Measurements from ENCODE around the gene ZNF536. TPM values are rescaled to one million over a fixed set of nuclear protein-coding genes. Genes with fewer than 3 reads are reported as not detected.

The ZNF536 gene
- total and polyA plus RNA-seq, 10 of the 15 experiments (the other 5 are each of a cell fraction or from before 2014, with no cell fraction given) = not detected

DNA sequence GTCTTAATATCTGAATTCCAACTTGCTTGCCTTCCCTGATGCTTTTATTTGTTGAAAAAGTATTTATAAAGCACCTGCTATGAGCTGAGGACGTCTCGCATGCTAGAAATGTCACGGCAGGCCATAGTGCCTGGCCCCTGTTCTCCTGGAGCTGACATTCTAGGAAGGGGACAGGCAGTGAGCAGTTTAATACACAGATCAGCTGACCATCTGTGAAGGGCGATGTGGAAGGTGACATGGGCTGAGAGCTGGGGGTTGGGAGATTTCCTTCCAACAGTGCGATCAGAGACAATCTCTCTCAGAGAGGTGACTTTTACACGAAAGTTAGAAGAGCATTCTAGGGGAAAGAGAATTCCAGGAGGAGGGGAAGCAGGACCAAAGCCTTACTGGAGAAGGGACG lies 153.2 kb downstream of the ZNF536 start:
- Histone ChIP-seq H3K27ac (ENCODE audit: control insufficient read depth, insufficient read depth) (no peak overlapping the region), H4K20me1 (ENCODE audit: control insufficient read depth, insufficient read depth) (no peaks in the 10 kb centered on the region), H2AFZ (ENCODE audit: control insufficient read depth, low read depth, low read length) (no peak overlapping the region), H3K79me2 (ENCODE audit: control insufficient read depth, insufficient read depth, low read length) (no peaks in the 10 kb centered on the region), H3K4me2 (ENCODE audit: control insufficient read depth, insufficient read depth) (no peak overlapping the region), H3K4me3 (no peak overlapping the region), H3K27me3 (replicated peaks in 1 of 2; ENCODE audit: control insufficient read depth in 2 of 2, insufficient read depth in 2 of 2, low read length in 1 of 2) (no peaks in the 10 kb centered on the region), H3K9me3 (replicated peaks; ENCODE audit: control insufficient read depth, insufficient read depth, low read length) (no peaks in the 10 kb centered on the region), H3K4me1 (ENCODE audit: control insufficient read depth, insufficient read depth, low read length) (no peaks in the 10 kb centered on the region), H3K9ac (ENCODE audit: control insufficient read depth, insufficient read depth, low read length) (no peak overlapping the region), H3K36me3 (ENCODE audit: control insufficient read depth in 2 of 2, insufficient read depth in 2 of 2, low read length in 1 of 2) (no peaks in the 10 kb centered on the region)
- no peak for TF ChIP-seq TBL1XR1 (IDR thresholded peaks at IDR 0.05; ENCODE audit: low read depth, low read length)
- TF ChIP-seq, protein P1, sequence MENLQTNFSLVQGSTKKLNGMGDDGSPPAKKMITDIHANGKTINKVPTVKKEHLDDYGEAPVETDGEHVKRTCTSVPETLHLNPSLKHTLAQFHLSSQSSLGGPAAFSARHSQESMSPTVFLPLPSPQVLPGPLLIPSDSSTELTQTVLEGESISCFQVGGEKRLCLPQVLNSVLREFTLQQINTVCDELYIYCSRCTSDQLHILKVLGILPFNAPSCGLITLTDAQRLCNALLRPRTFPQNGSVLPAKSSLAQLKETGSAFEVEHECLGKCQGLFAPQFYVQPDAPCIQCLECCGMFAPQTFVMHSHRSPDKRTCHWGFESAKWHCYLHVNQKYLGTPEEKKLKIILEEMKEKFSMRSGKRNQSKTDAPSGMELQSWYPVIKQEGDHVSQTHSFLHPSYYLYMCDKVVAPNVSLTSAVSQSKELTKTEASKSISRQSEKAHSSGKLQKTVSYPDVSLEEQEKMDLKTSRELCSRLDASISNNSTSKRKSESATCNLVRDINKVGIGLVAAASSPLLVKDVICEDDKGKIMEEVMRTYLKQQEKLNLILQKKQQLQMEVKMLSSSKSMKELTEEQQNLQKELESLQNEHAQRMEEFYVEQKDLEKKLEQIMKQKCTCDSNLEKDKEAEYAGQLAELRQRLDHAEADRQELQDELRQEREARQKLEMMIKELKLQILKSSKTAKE (IDR thresholded peaks at IDR 0.05; ENCODE audit: low read depth, poor library complexity, severe bottlenecking) = no peak
- TF ChIP-seq PAX8 (IDR thresholded peaks at IDR 0.05) = no peak
- TF ChIP-seq, protein P2, sequence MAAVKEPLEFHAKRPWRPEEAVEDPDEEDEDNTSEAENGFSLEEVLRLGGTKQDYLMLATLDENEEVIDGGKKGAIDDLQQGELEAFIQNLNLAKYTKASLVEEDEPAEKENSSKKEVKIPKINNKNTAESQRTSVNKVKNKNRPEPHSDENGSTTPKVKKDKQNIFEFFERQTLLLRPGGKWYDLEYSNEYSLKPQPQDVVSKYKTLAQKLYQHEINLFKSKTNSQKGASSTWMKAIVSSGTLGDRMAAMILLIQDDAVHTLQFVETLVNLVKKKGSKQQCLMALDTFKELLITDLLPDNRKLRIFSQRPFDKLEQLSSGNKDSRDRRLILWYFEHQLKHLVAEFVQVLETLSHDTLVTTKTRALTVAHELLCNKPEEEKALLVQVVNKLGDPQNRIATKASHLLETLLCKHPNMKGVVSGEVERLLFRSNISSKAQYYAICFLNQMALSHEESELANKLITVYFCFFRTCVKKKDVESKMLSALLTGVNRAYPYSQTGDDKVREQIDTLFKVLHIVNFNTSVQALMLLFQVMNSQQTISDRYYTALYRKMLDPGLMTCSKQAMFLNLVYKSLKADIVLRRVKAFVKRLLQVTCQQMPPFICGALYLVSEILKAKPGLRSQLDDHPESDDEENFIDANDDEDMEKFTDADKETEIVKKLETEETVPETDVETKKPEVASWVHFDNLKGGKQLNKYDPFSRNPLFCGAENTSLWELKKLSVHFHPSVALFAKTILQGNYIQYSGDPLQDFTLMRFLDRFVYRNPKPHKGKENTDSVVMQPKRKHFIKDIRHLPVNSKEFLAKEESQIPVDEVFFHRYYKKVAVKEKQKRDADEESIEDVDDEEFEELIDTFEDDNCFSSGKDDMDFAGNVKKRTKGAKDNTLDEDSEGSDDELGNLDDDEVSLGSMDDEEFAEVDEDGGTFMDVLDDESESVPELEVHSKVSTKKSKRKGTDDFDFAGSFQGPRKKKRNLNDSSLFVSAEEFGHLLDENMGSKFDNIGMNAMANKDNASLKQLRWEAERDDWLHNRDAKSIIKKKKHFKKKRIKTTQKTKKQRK (IDR thresholded peaks at IDR 0.05; ENCODE audit: low read depth, low read length) = no peak
- no peak for TF ChIP-seq MTA2 (IDR thresholded peaks at IDR 0.05; ENCODE audit: low read depth)
- TF ChIP-seq FOXK2 (IDR thresholded peaks at IDR 0.05) = no peak
- no peak for TF ChIP-seq CBFB (IDR thresholded peaks at IDR 0.05; ENCODE audit: low read depth)
- TF ChIP-seq, protein P3, sequence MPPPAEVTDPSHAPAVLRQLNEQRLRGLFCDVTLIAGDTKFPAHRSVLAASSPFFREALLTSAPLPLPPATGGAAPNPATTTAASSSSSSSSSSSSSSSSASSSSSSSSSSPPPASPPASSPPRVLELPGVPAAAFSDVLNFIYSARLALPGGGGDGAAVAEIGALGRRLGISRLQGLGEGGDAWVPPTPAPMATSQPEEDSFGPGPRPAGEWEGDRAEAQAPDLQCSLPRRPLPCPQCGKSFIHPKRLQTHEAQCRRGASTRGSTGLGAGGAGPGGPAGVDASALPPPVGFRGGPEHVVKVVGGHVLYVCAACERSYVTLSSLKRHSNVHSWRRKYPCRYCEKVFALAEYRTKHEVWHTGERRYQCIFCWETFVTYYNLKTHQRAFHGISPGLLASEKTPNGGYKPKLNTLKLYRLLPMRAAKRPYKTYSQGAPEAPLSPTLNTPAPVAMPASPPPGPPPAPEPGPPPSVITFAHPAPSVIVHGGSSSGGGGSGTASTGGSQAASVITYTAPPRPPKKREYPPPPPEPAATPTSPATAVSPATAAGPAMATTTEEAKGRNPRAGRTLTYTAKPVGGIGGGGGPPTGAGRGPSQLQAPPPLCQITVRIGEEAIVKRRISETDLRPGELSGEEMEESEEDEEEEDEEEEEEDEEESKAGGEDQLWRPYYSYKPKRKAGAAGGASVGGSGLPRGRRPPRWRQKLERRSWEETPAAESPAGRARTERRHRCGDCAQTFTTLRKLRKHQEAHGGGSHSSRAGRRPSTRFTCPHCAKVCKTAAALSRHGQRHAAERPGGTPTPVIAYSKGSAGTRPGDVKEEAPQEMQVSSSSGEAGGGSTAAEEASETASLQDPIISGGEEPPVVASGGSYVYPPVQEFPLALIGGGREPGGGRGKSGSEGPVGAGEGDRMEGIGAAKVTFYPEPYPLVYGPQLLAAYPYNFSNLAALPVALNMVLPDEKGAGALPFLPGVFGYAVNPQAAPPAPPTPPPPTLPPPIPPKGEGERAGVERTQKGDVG (CRISPR knock-in tag; IDR thresholded peaks at IDR 0.05) = no peak
- TF ChIP-seq, protein P4, sequence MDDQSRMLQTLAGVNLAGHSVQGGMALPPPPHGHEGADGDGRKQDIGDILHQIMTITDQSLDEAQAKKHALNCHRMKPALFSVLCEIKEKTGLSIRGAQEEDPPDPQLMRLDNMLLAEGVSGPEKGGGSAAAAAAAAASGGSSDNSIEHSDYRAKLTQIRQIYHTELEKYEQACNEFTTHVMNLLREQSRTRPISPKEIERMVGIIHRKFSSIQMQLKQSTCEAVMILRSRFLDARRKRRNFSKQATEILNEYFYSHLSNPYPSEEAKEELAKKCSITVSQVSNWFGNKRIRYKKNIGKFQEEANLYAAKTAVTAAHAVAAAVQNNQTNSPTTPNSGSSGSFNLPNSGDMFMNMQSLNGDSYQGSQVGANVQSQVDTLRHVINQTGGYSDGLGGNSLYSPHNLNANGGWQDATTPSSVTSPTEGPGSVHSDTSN (IDR thresholded peaks at IDR 0.05; ENCODE audit: insufficient replicate concordance, low read depth, low read length) = no peak
- TF ChIP-seq SPI1 (IDR thresholded peaks at IDR 0.05; ENCODE audit: borderline replicate concordance, insufficient read depth, low read depth, low read length) = no peak
- no peak for TF ChIP-seq YBX1 (IDR thresholded peaks at IDR 0.05)
- WGBS (ENCODE audit: insufficient coverage, insufficient replicate concordance, low lambda C conversion rate, missing lambda C conversion rate) = 31% methylated on average over 7 of the region's 7 CpGs
- DNase-seq (ENCODE audit: low read depth, low spot score) (no peak), FAIRE-seq (no peak), ATAC-seq (no peak)
- in situ Hi-C loops (cut with MboI) (no loop called here), intact Hi-C loops (cut with micrococcal nuclease; ENCODE audit: unreplicated experiment) (no loop called here)
- ChIA-PET RAD21 (ENCODE audit: unreplicated experiment) (no interaction called here), POLR2A (no interaction called here), CTCF (no interaction called here), SMC1A (ENCODE audit: uncharacterized antibody, unreplicated experiment) (no interaction called here)
- BruUV-seq (replicated peaks) = no TSS peak
